Fibroblast of peridontal ligament (primary cell): ENCODE data around the gene FKBP6.
"Not testable (repeated sequence)": the region's sequence is repeated elsewhere in the genome, so short reads cannot be mapped to it uniquely, and the experiment has no call there.

Experiments used
- DNase-seq: peaks from one replicate; pipeline ENCODE4 v3.0.0-alpha.2; 2010; ENCODE audit errors: extremely low read depth

FKBP6 gene

DNA sequence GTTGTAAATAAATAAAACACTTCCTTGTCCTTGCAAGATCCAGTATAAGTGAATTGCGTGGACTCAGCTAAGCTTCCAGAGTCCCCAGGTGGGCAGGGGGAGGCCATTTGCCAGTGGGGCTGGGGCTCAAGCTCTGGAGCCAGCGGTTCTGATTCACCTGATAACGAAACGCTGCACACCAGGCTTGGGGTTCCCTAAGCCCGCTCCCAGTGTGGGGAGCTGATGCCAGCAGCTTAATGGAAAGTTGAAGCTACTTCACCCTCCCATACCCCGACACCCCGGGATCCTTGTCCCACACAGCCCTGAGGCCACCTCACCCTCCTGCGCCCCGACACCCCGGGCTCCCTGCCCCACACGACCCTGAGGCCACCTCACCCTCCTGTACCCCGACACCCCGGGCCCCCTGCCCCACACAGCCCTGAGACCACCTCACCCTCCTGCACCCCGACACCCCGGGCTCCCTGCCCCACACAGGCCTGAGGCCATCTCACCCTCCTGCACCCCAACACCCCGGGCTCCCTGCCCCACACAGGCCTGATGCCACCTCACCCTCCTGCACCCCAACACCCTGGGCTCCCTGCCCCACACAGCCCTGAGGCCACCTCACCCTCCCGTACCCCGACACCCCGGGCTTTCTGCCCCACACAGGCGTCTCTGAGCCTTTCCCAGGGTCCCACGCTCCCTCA, 30.8 kb downstream of the FKBP6 start:
- DNase-seq, result no peak

- DNase-seq, result no peak
These were observed 31.3 kb downstream of the FKBP6 start for GRCh38 chr7:73359306-73359705.

GRCh38 chr7:73359746-73360375, 31.9 kb downstream of the FKBP6 start:
- DNase-seq, result no peak

DNA sequence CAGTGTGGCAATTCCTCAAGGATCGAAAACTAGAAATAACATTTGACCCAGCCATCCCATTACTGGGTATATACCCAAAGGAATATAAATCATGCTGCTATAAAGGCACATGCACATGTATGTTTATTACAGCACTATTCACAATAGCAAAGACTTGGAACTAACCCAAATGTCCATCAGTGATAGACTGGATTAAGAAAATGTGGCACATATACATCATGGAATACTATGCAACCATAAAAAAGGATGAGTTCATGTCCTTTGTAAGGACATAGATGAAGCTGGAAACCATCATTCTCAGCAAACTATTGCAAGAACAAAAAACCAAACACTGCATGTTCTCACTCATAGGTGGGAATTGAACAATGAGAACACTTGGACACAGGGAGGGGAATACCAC, 32.6 kb downstream of the FKBP6 start:
- not testable (repeated sequence) for DNase-seq

- DNase-seq, result no peak
These were observed 35.5 kb downstream of the FKBP6 start for GRCh38 chr7:73363225-73364005.

- no peak for DNase-seq
These were observed 36.2 kb downstream of the FKBP6 start for GRCh38 chr7:73364006-73364728.

DNA sequence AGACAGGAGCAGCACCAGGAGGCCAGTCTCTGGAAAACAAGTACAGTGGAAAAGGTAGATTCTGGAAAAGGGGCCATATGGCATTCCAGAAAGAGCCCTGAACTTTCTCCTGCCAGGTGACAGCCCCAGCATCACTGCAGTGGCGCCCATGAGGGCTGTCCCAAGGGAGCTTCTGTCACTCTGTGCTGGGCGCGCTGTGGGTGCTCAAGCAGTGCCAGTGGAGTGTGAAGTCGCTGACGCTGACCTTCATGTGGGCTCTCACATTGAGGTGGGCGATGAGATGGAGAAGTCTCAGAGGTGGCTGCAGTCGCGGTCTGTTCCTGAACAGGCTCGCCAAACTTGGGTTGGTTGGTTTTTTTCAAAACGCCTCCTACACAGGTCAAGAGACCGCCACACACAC, 38.2 kb downstream of the FKBP6 start:
- DNase-seq, result no peak

DNA sequence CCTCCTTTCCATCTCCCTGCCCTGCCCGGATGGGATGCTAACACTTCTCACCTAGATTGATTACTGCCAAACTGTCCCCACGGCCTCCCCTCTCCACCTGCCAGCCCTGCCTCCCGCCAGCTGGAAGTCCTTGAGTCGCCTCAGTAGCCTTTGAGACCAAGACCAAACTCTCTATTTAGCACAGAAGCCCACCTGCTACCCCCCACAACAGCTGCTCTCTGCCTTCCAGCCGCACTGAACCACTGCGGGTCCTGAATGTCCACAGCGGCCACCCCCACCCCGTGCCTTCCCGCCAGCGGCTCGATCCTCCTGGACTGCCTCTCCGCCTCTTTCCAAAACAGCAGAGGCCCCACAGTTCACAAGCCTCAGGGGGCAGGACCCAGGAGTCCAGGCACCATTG, 39.0 kb downstream of the FKBP6 start:
- no peak for DNase-seq

DNA sequence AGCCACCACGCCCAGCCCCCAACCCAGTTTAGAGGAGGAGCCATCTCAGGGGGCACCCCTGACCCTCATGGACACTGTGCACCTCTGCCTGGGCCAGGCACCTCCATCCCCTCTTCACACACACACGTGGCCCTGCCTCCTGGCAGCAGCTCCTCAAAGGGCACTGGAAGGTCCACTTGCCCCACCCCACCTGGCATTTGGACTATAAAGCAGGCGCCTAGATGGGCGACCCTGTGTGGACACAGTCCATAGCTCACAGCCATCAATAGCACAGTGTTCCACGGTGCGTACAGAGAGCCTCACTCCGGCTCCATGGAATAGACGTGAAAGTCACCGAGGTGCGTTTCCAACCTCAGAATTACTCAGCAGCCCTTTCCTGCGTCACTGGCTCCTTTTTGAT, 41.0 kb downstream of the FKBP6 start:
- no peak for DNase-seq

DNA sequence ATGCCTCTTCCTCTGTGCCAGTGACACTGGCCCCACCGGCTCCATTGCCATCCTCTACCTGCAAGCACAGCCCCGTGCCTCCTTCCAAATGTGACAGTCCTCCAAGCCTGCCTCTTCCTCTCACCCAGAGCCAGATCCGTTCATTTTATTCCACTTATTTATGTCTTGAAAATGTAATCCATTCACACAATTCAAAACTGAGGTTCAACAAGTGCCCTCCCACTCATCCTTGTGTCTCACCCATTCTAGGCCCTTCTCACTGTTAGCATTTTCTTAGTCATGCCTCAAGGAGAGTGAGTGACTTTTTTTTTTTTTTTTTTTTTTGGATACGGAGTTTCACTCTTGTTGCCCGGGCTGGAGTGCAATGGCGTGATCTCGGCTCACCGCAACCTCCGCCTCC, 41.7 kb downstream of the FKBP6 start:
- no peak for DNase-seq

DNA sequence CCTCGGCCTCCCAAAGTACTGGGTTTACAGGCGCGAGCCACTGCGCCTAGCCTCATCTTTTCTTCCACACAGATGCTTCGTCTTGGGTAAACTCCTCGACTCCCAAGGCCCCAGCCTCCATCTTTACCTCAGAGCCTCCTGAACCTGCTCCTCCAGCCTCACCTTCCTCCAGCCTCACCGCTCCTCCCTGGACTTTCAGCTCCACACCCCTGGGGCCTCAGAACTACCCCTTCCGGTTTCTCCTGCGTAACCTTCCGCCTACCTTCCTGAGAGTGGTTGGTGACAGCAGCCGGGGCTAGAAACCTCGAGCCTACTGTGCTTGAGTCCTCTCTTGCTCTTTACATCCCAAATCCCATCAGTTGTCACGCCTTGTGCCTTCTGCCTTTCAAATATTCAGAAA, 45.8 kb downstream of the FKBP6 start:
- DNase-seq, result no peak

- not testable (repeated sequence) for DNase-seq
These were observed 48.3 kb downstream of the FKBP6 start for GRCh38 chr7:73376262-73376661.

GRCh38 chr7:73376671-73377412, 48.9 kb downstream of the FKBP6 start:
- no peak for DNase-seq

- not testable (repeated sequence) for DNase-seq
These were observed 49.6 kb downstream of the FKBP6 start for GRCh38 chr7:73377413-73378200.

- DNase-seq, result no peak
These were observed 55.1 kb downstream of the FKBP6 start for GRCh38 chr7:73382934-73383503.

- peak; percentile 3 for DNase-seq
These were observed 59.4 kb downstream of the FKBP6 start for GRCh38 chr7:73387221-73387828.

GRCh38 chr7:73387908-73388414, 60.0 kb downstream of the FKBP6 start:
- no peak for DNase-seq

- DNase-seq, result no peak
These were observed 63.4 kb downstream of the FKBP6 start for GRCh38 chr7:73391396-73391795.

DNA sequence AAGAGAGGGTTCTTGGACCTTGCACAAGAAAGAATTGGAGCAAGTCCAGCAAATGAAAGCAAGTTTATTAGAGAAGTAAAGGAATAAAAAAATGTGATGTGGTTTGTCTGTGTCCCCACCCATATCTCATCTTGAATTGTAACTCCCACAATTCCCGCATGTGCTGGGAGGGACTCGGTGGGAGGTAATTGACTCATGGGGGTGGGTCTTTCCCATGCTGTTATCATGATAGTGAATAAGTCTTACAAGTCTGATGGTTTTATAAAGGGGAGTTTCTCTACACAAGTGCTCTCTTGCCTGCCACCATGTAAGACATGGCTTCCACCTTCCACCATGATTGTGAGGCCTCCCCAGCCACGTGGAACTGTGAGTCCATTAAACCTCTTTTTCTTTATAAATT, 66.5 kb downstream of the FKBP6 start:
- DNase-seq, result no peak
